ENCODE measurements around the gene ADH7. TPM values are rescaled to one million over a fixed set of nuclear protein-coding genes. Genes with fewer than 3 reads are reported as not detected.

The ADH7 gene
- total and polyA plus RNA-seq, 2 of the 8 experiments (the other 6 are each of a cell fraction or from before 2014, with no cell fraction given): not detected

DNA sequence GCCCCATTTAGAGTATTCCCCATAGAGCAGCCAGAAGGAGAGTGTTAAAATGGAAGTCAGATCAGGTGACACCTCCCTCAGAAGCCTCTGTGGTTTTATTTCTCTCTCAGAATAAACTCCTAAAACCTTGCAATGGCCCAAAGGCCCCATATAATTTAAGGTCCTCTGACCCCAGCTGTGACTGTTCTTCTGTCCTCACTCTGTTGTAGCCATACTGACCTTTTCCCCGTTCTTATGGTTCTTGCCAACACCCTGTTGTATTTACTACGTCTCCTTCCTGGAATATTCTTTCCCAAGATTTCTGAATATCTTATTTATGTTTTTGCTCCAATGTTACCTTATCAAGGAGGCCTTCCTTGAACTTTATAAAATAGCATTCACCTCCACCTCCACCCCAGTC, 18.0 kb downstream of the ADH7 start:
- H3K23ac ChIP-seq (ENCODE audit: insufficient read length): no peak overlapping the region
- H3K9me3 ChIP-seq (ENCODE audit: insufficient read depth in 2 of 2, low read depth in 1 of 2, low read length in 1 of 2): no peaks in the 10 kb centered on the region
- DNase-seq (ENCODE audit: low read depth in 1 of 2, low spot score in 2 of 2): no peak
- H4K5ac ChIP-seq (ENCODE audit: insufficient read length, low read depth, low read length): no peak overlapping the region
- POLR2A ChIA-PET (ENCODE audit: partially characterized antibody): no interaction called here
- H3K79me2 ChIP-seq (ENCODE audit: control insufficient read depth in 1 of 2, insufficient read depth in 2 of 2, low read length in 2 of 2): no peaks in the 10 kb centered on the region
- no peak overlapping the region for H2AFZ ChIP-seq (ENCODE audit: low read length)
- H3K4ac ChIP-seq (replicated peaks; ENCODE audit: insufficient read length, low read depth, low read length): no peak overlapping the region
- TF ChIP-seq SIX5 (IDR thresholded peaks at IDR 0.05; ENCODE audit: low read depth, low read length): no peak
- no peak for TF ChIP-seq POLR2A (IDR thresholded peaks at IDR 0.05; ENCODE audit: control extremely low read depth in 1 of 2, low read depth in 2 of 2, low read length in 2 of 2)
- TF ChIP-seq RFX5 (IDR thresholded peaks at IDR 0.05; ENCODE audit: borderline replicate concordance, low read depth, low read length): no peak
- TF ChIP-seq POU5F1 (IDR thresholded peaks at IDR 0.05; ENCODE audit: low read depth, low read length): no peak
- no peak for TF ChIP-seq SP2 (IDR thresholded peaks at IDR 0.05; ENCODE audit: low read length)
- no peak for TF ChIP-seq RAD21 (IDR thresholded peaks at IDR 0.05 in 1 of 2, conservative IDR thresholded peaks at IDR 0.05 in 1 of 2; ENCODE audit: low read depth in 2 of 2, low read length in 2 of 2)
- H3K14ac ChIP-seq (ENCODE audit: insufficient read length): no peak overlapping the region
- no peak overlapping the region for H2BK120ac ChIP-seq (replicated peaks; ENCODE audit: low read depth, low read length)
- no peaks in the 10 kb centered on the region for H3K79me1 ChIP-seq (ENCODE audit: low read depth, low read length)
- no peak overlapping the region for H2BK5ac ChIP-seq (ENCODE audit: low read depth, low read length)
- no peak for FAIRE-seq
- no peak overlapping the region for H3K4me2 ChIP-seq (ENCODE audit: insufficient read depth in 1 of 2, low read depth in 2 of 2, low read length in 2 of 2)
- no peak overlapping the region for H3K27ac ChIP-seq (ENCODE audit: low read depth, low read length)
- H3K56ac ChIP-seq (replicated peaks; ENCODE audit: insufficient read length, low read depth, low read length): no peak overlapping the region
- H2BK15ac ChIP-seq (ENCODE audit: low read length): no peak overlapping the region
- CTCF ChIA-PET (ENCODE audit: partially characterized antibody): interaction anchor here (1.2 to 10.9 kb wide), 2 partner anchors 13 to 43 kb away, joined by 3 to 99 read pairs; no protein-coding TSS in a partner anchor
- H4K8ac ChIP-seq (ENCODE audit: extremely low read depth, insufficient read depth, low read length): no peak overlapping the region
- no peak overlapping the region for H4K91ac ChIP-seq (replicated peaks; ENCODE audit: insufficient read length, low read length)
- H2AK5ac ChIP-seq (ENCODE audit: low read depth, low read length): no peak overlapping the region
- no peak overlapping the region for H2BK12ac ChIP-seq (ENCODE audit: low read depth, low read length)
- no peak overlapping the region for H3K9ac ChIP-seq (replicated peaks in 1 of 4; ENCODE audit: extremely low read depth in 1 of 4, low read depth in 3 of 4, low read length in 3 of 4)
- no peak overlapping the region for H2BK20ac ChIP-seq (ENCODE audit: low read length)
- no peak overlapping the region for H3K18ac ChIP-seq (ENCODE audit: extremely low read depth, low read length)
- H3K27me3 ChIP-seq (replicated peaks in 1 of 4; ENCODE audit: control insufficient read depth in 3 of 4, extremely low read depth in 1 of 4, insufficient read depth in 3 of 4, low read length in 3 of 4): no peaks in the 10 kb centered on the region
- no peaks in the 10 kb centered on the region for H3K4me1 ChIP-seq (replicated peaks in 1 of 4; ENCODE audit: control insufficient read depth in 3 of 4, insufficient read depth in 4 of 4, low read length in 3 of 4)
- H3K4me3 ChIP-seq (ENCODE audit: extremely low read depth in 1 of 4, insufficient read depth in 2 of 4, low read depth in 3 of 4, low read length in 4 of 4): no peak overlapping the region
- H3K36me3 ChIP-seq (ENCODE audit: control insufficient read depth in 2 of 4, insufficient read depth in 4 of 4, low read length in 3 of 4): no peaks in the 10 kb centered on the region
- H3K23me2 ChIP-seq (ENCODE audit: low read depth, low read length): no peaks in the 10 kb centered on the region
- no peaks in the 10 kb centered on the region for H4K20me1 ChIP-seq (replicated peaks in 1 of 2; ENCODE audit: control insufficient read depth in 1 of 2, insufficient read depth in 2 of 2, low read length in 2 of 2)
- 98% methylated on average over 2 of the region's 2 CpGs; no CpG with 5 or more reads in 1 of the 2 experiments for WGBS, 2 experiments (ENCODE audit: extremely low coverage in 1 of 2, insufficient coverage in 1 of 2, insufficient read length in 1 of 2, insufficient replicate concordance in 2 of 2, low coverage in 1 of 2, low lambda C conversion rate in 2 of 2, missing lambda C conversion rate in 1 of 2)

All from H1 (cell line).